ENCODE data around the gene CFAP69.
A peak's percentile ranks its signal among the peaks of the same experiment; 100 is the strongest.
"Not testable (repeated sequence)": the region's sequence is repeated elsewhere in the genome, so short reads cannot be mapped to it uniquely, and the experiment has no call there.

Gene CFAP69

GRCh38 chr7:90250601-90251303, 5.8 kb downstream of the CFAP69 start:
- TF ChIP-seq CTCF (conservative IDR thresholded peaks at IDR 0.05; ENCODE audit: low read length): no peak
- H3K4me3 ChIP-seq (ENCODE audit: low read length): peak overlapping the region; percentile 15
- peak; percentile 94 for DNase-seq (ENCODE audit: low read depth)

GRCh38 chr7:90251304-90251635, 6.3 kb downstream of the CFAP69 start:
- no peak for DNase-seq (ENCODE audit: low read depth)
- H3K4me3 ChIP-seq (ENCODE audit: low read length): peak overlapping the region; percentile 15
- TF ChIP-seq CTCF (conservative IDR thresholded peaks at IDR 0.05; ENCODE audit: low read length): no peak

GRCh38 chr7:90256011-90256410, 11.0 kb downstream of the CFAP69 start:
- DNase-seq (ENCODE audit: low read depth); H3K4me3 ChIP-seq (ENCODE audit: low read length): not testable (repeated sequence)

GRCh38 chr7:90256778-90257177, 11.8 kb downstream of the CFAP69 start:
- no peak for TF ChIP-seq CTCF (conservative IDR thresholded peaks at IDR 0.05; ENCODE audit: low read length)
- peak; percentile 32 for DNase-seq (ENCODE audit: low read depth)
- H3K4me3 ChIP-seq (ENCODE audit: low read length): no peak overlapping the region

DNA sequence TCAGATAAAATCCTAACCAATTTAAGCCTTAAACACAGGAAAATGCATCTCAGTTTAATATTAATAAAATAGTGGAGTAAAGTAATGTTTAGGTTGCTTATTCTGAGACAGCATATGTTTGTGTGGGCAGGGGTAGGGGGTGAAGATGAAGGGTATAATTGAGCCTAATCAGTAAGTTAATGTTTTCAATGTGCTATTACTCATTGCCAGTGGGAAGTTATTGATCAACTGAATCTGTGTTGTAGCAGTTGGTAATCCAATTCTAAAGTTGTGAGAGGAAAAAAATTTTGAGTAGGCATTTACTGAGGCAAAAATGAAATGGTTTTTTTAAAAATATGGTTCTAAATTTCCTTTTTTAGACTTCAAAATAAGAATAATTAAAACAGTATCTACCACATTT, 16.5 kb downstream of the CFAP69 start:
- H3K4me3 ChIP-seq (ENCODE audit: low read length): no peak overlapping the region
- DNase-seq (ENCODE audit: low read depth): no peak
- no peak for TF ChIP-seq CTCF (conservative IDR thresholded peaks at IDR 0.05; ENCODE audit: low read length)

DNA sequence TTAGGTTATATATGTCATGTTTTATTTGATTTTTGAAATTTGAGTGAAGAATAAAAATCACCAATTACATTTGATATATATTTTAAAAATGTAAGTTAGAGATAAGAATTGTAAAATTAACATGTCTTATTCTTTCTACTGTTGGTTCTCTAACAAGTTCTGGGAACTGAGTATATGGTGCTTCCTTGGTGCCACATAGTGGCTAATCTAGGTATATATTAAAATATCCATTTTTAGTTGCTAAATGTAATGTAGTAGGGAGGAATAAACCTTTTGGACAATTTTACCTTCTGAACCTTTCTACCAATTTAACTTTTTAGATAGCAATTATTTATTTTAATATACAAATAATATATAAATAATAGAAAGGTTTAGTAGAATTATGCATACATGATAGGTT, 17.5 kb downstream of the CFAP69 start:
- DNase-seq (ENCODE audit: low read depth): peak; percentile 58
- no peak overlapping the region for H3K4me3 ChIP-seq (ENCODE audit: low read length)
- TF ChIP-seq CTCF (conservative IDR thresholded peaks at IDR 0.05; ENCODE audit: low read length): peak; percentile 63

- no peak overlapping the region for H3K4me3 ChIP-seq (ENCODE audit: low read length)
- DNase-seq (ENCODE audit: low read depth): peak; percentile 83
- no peak for TF ChIP-seq CTCF (conservative IDR thresholded peaks at IDR 0.05; ENCODE audit: low read length)
Measured at GRCh38 chr7:90266808-90267207, 21.8 kb downstream of the CFAP69 start.
